Spinal cord (tissue), 10 donors: ENCODE measurements around the gene PAXIP1. TPM values are rescaled to one million over a fixed set of nuclear protein-coding genes. Genes with fewer than 3 reads are reported as not detected.
A peak's percentile ranks its signal among the peaks of the same experiment; 100 is the strongest.
"Not testable (repeated sequence)": the region's sequence is repeated elsewhere in the genome, so short reads cannot be mapped to it uniquely, and the experiment has no call there.

Source experiments
- DNase-seq, 6 donors: peaks; one replicate each; pipeline versions ENCODE4 v3.0.0 to v3.0.0-alpha.2; 2013 to 2015; ENCODE audit warnings: low spot score in 6 of 6, low read depth in 4 of 6
- H3K27ac ChIP-seq: one replicate; pipeline ENCODE4 v1.5.1; 2013; ENCODE audit warnings: low read depth, low read length, control low read depth
- H3K27me3 ChIP-seq: one replicate; pipeline ENCODE4 v1.6.1; 2013; ENCODE audit warnings: low read length; ENCODE audit not compliant: control insufficient read depth, insufficient read depth
- H3K36me3 ChIP-seq: one replicate; pipeline ENCODE4 v1.6.1; 2013; ENCODE audit warnings: low read length; ENCODE audit not compliant: control insufficient read depth, insufficient read depth
- H3K4me1 ChIP-seq: one replicate; pipeline ENCODE4 v1.6.1; 2013; ENCODE audit warnings: low read length; ENCODE audit not compliant: control insufficient read depth, insufficient read depth
- H3K4me3 ChIP-seq: one replicate; pipeline ENCODE4 v1.5.1; 2013; ENCODE audit warnings: low read depth, low read length, control low read depth
- H3K9me3 ChIP-seq: one replicate; pipeline ENCODE4 v1.6.1; 2013; ENCODE audit warnings: low read length; ENCODE audit not compliant: control insufficient read depth, insufficient read depth
- WGBS: methylation state at CpG from one replicate; pipeline ENCODE4 v1.1.5; 2013; ENCODE audit warnings: missing lambda C conversion rate; ENCODE audit not compliant: insufficient coverage; 5-methylcytosine and 5-hydroxymethylcytosine counted together
- long read RNA-seq, 4 donors: transcript quantifications; one replicate each; lab custom pipeline, GENCODE V29; 2026
- polyA plus RNA-seq, 2 donors: library from polyadenylated mRNA; unstranded; fragments of 120-200 nt; gene quantifications; one replicate each; pipeline ENCODE4 v1.2.1, GENCODE V29; 2013; ENCODE audit not compliant: insufficient read length in 2 of 2
- total RNA-seq, 2 donors: library from RNA; depleted of rRNA in 1 of 2; stranded (reverse); fragments of 120-200 nt in 1 of 2; fragments of >200 nt in 1 of 2; gene quantifications; one replicate each; pipeline versions ENCODE4 v1.2.3 to v1.2.4, GENCODE V29; 2013 to 2014
- donor health status: healthy.

Gene PAXIP1
- 10 to 100 TPM; 10.1 to 10.3 TPM for total RNA-seq
- 10 to 100 TPM; 12.8 to 14.4 TPM for polyA plus RNA-seq
- long read RNA-seq, donor 1 = 0 reads
- long read RNA-seq, donor 2 = 0 reads
- long read RNA-seq, donor 3 = 0 reads
- long read RNA-seq, donor 4, partial matches to known transcripts = 5 of 6 reads
- long read RNA-seq, donor 4, other reads (novel, unspliced or antisense) = 0 of 6 reads

- H3K27ac ChIP-seq = peak within 1 kb of the TSS; percentile 90
- H3K9me3 ChIP-seq = no peaks in the 10 kb centered on the region
- peaks cover 3% of the 10 kb centered on the region for H3K36me3 ChIP-seq
- no peaks in the 10 kb centered on the region for H3K27me3 ChIP-seq
- peak; percentile 52 to 93 (median 69) for DNase-seq
- WGBS = under 1% methylated on average over 44 of the region's 44 CpGs
- H3K4me3 ChIP-seq = peak within 1 kb of the TSS; percentile 82
- peaks cover 14% of the 10 kb centered on the region for H3K4me1 ChIP-seq
These were observed at the start of gene PAXIP1 for GRCh38 chr7:155003092-155003375. TSS of gene PAXIP1 (minus strand) at chr7:155003124. CDS start at chr7:155002929, 195 bp downstream.

- no peak for DNase-seq
- no peaks in the 10 kb centered on the region for H3K9me3 ChIP-seq
- no peaks in the 10 kb centered on the region for H3K27me3 ChIP-seq
- no peaks in the 10 kb centered on the region for H3K4me1 ChIP-seq
- WGBS = no CpG with 5 or more reads among the region's 4 CpGs
- H3K27ac ChIP-seq = no peak overlapping the region
- no peak overlapping the region for H3K4me3 ChIP-seq
- H3K36me3 ChIP-seq = no peaks in the 10 kb centered on the region
These were observed 48.4 kb upstream of the PAXIP1 start for GRCh38 chr7:155051355-155051754.

- Histone ChIP-seq H3K4me3 (no peak overlapping the region), H3K27ac (no peak overlapping the region), H3K36me3 (no peaks in the 10 kb centered on the region), H3K9me3 (no peaks in the 10 kb centered on the region), H3K4me1 (no peaks in the 10 kb centered on the region), H3K27me3 (no peaks in the 10 kb centered on the region)
- WGBS = 56% methylated on average over 1 of the region's 4 CpGs
- DNase-seq = peak in 2 of 6 donors; percentile 48 to 52
These were observed 45.1 kb upstream of the PAXIP1 start for GRCh38 chr7:155048006-155048405.

GRCh38 chr7:155043756-155044155 lies 40.8 kb upstream of the PAXIP1 start:
- WGBS = 78% methylated on average over 2 of the region's 4 CpGs
- Histone ChIP-seq H3K36me3 (no peaks in the 10 kb centered on the region), H3K9me3 (no peaks in the 10 kb centered on the region), H3K4me1 (no peaks in the 10 kb centered on the region), H3K27me3 (no peaks in the 10 kb centered on the region), H3K4me3 (no peak overlapping the region), H3K27ac (no peak overlapping the region)
- DNase-seq = no peak

- Histone ChIP-seq H3K27me3 (no peaks in the 10 kb centered on the region), H3K4me3 (no peak overlapping the region), H3K27ac (no peak overlapping the region), H3K9me3 (no peaks in the 10 kb centered on the region), H3K4me1 (no peaks in the 10 kb centered on the region), H3K36me3 (no peaks in the 10 kb centered on the region)
- no peak for DNase-seq
- WGBS = no CpG with 5 or more reads among the region's 4 CpGs
These were observed 35.4 kb upstream of the PAXIP1 start for GRCh38 chr7:155038335-155038734.

- not testable (repeated sequence) for H3K36me3 ChIP-seq, H3K27me3 ChIP-seq, DNase-seq, H3K4me3 ChIP-seq, H3K4me1 ChIP-seq, H3K9me3 ChIP-seq, H3K27ac ChIP-seq
- WGBS = 92% methylated on average over 5 of the region's 15 CpGs
These were observed 31.6 kb upstream of the PAXIP1 start for GRCh38 chr7:155034495-155034894.

- no peak overlapping the region for H3K4me3 ChIP-seq
- peaks cover 2% of the 10 kb centered on the region for H3K9me3 ChIP-seq
- H3K27ac ChIP-seq = no peak overlapping the region
- H3K36me3 ChIP-seq = no peaks in the 10 kb centered on the region
- WGBS = 75% methylated on average over 5 of the region's 6 CpGs
- H3K4me1 ChIP-seq = no peaks in the 10 kb centered on the region
- DNase-seq = no peak
- no peaks in the 10 kb centered on the region for H3K27me3 ChIP-seq
These were observed 30.1 kb upstream of the PAXIP1 start for GRCh38 chr7:155032978-155033377.

GRCh38 chr7:155027879-155028278 lies 25.0 kb upstream of the PAXIP1 start:
- Histone ChIP-seq H3K27ac (no peak overlapping the region), H3K4me3 (no peak overlapping the region), H3K36me3 (no peaks in the 10 kb centered on the region), H3K9me3 (peaks cover 2% of the 10 kb centered on the region), H3K4me1 (no peaks in the 10 kb centered on the region), H3K27me3 (no peaks in the 10 kb centered on the region)
- no peak for DNase-seq
- WGBS = 88% methylated on average over 1 of the region's 1 CpG

- Histone ChIP-seq H3K4me3 (no peak overlapping the region), H3K4me1 (no peaks in the 10 kb centered on the region), H3K27ac (no peak overlapping the region), H3K9me3 (no peaks in the 10 kb centered on the region), H3K27me3 (no peaks in the 10 kb centered on the region), H3K36me3 (no peaks in the 10 kb centered on the region)
- no peak for DNase-seq
- 68% methylated on average over 4 of the region's 7 CpGs for WGBS
These were observed 18.8 kb upstream of the PAXIP1 start for GRCh38 chr7:155021699-155022145.

- Histone ChIP-seq H3K27me3 (no peaks in the 10 kb centered on the region), H3K27ac (no peak overlapping the region), H3K36me3 (no peaks in the 10 kb centered on the region), H3K9me3 (no peaks in the 10 kb centered on the region), H3K4me3 (no peak overlapping the region), H3K4me1 (no peaks in the 10 kb centered on the region)
- no peak for DNase-seq
- 100% methylated on average over 1 of the region's 5 CpGs for WGBS
These were observed 18.1 kb upstream of the PAXIP1 start for GRCh38 chr7:155020996-155021395.
